Activated T-helper 1 cell treated with anti-CD3 and anti-CD28 coated beads, Interleukin-2, amount 50 U/mL, for 16 hours (primary cell): ENCODE data around the gene SIGLEC10.

Experiments used
- DNase-seq, 2 donors: peaks; one replicate each; pipeline ENCODE4 v3.0.0-alpha.2; 2020; ENCODE audit warnings: low read depth in 1 of 2, low spot score in 1 of 2

Gene SIGLEC10

DNA sequence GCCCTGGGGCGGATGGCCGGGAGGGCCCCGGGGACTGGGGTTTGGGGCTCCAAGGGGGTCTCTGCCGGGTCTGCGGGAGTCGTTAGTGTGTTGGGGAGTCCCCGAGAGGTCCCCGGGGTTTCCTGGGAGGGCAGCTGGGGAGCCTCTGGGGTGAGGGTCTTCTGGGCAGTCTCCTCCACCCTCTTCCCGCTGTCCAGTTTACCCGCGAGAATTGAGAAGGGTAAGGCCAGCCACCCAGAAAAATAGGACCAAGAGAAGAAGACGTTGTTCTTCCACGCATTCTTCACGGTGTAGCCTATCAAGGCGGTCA, 50.2 kb downstream of the SIGLEC10 start:
- no peak for DNase-seq

DNA sequence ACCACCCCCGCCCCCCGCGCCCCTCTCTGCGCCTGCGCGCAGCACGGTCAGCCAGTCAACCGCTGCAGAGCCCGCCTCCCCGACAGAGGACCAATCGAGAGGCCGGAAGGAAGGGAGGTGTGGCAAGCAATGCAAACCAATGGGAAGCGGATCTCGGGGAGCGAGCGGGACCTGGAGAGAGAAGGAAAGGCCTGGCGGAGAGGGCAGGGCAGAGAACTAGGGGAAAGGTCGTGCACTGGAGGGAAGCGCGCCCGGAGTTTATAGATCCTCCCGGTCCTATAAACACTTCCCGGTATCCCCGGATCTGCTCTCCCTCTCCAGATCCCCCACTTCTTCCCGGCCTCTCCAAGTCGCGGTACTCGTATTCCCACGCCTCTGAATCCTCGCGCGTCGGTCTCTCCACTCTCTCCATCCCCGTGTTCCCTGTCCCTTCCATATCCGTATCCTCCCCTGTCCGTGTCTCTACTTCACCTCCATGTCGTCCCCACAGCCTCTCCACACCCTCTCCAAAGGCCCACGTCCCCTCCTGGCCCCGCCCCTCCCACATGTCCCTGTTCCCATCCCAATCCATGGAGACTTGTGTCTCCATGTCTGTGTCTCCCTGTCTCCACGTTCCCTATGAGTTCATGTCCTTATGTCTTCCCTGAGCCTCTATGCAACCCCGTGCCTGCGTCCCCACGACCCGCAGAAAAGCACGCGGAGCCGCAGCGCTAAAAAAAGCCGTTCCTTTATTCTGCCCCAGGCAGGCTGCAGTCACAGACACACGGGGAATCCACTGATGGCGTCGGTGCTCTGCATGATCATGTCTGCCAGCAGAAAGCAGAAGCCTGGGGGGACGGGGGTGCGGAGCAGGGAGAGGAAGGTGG, 50.8 kb downstream of the SIGLEC10 start:
- peak; percentile 80 to 86 for DNase-seq

DNA sequence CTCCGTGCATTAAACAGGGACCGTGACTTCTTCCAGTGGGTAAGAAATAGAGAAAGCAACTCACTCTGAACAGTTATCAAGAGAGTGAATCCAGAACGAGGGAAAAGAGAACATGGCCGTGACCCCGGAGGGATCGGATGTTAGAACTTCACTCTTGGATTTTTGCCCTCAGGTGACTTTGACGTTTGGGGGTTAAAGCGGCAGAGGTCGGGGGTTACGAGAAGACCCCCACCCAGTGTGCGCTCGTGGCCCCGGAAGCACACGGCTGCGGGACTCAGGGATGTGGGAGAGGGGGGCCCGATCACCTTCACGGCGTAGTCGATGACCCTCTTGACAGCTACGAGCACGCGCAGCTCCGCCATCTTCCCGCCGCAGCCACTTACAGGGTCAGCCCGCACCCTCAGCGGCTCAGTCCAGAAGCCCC, 51.5 kb downstream of the SIGLEC10 start, which contains the start of gene ETFB:
TSS of gene ETFB (minus strand) at position 424 of the 424 bp plus-strand sequence. CDS start at position 362, 62 bp downstream.
- no peak for DNase-seq

DNA sequence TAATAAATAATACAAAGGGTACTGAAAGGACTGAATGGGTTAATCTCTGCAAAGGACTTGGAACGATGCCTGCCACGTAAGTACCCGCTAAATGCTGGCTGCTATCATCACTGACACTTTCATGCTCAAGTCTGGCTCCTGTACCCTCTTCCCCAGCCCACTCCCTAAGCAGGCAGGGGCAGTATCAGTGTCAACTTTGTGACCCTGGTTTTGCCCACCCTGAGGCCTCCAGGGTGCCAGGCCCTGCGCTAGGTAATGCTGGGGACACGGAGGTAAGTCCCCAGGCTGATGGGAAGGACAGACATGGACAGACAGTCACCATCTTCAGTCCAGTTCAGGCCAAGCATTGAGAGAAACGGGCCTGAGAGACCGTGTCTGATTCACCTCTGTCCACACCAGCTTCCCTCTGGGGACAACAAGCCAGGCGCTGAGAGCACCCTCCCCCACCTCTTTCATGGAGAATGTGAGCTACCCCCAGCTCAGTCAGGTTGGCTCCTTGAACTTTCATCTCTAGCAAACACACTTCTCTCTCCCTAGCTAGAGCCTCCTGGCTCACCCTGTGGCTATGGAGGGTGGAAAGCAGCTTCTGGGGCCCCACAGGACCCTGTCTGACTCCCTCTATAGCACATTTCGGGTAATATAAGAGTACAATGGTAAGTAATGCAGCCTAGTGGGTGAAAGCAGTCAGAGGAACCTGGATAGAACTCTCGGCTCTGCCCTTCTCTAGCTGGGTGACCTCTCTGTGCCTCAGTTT, 52.1 kb downstream of the SIGLEC10 start:
- DNase-seq: no peak

DNA sequence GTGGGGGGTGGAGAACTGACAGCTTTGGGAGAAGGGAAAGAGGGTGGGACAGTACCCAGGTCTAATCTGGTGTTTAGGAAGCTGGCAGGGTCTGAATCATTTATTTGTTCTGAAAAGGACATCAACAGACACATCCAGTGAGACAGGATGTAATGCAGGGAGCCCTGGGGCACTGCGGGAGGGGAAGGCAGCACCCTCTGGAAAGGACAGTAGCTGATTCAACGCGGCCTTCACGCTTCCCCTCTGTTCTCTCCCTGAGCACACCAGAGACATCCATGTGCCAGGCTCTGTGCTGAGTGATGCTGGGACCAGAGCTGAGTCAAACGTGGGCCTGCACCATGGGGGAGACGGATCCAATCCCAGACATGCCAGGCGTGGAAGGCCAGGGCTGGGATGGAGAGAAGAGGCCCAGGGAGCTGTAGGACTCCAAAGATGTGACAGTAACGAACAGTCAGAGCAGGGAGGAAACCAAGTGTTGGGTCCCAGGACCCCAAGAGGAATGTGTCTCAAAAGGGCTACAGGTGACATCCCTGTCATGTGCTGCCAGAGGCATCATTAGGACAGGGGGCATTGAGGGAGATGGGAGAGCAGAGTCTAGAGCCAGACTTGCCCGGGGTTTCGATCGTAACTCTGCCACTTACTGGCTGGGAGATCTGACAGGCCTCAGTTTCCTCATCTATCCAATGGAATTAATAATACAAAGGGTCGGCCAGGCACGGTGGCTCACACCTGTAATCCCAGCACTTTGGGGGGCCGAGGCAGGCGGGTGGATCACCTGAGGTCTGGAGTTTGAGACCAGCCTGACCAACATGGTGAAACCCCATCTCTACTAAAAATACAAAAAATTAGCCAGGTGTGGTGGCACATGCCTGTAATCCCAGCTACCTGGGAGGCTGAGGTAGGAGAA, 53.0 kb downstream of the SIGLEC10 start:
- DNase-seq: no peak

GRCh38 chr19:51361239-51361638, 56.2 kb downstream of the SIGLEC10 start:
- DNase-seq: no peak
